HG03060 (cell line): ENCODE measurements around the gene TRUB2.
"Not testable (repeated sequence)": the region's sequence is repeated elsewhere in the genome, so short reads cannot be mapped to it uniquely, and the experiment has no call there.

Experiments used
- ATAC-seq: cut with Tn5 transposase; IDR thresholded peaks from one replicate; pipeline ENCODE4 v1.9.1; 2021; ENCODE audit warnings: low read depth, moderate number of reproducible peaks; ENCODE audit not compliant: unreplicated experiment

The TRUB2 gene

GRCh38 chr9:128341435-128341849 lies 19.2 kb upstream of the TRUB2 start:
- ATAC-seq = no peak

GRCh38 chr9:128340691-128341434 lies 18.6 kb upstream of the TRUB2 start:
- ATAC-seq = no peak

GRCh38 chr9:128339761-128340690 lies 17.8 kb upstream of the TRUB2 start, which contains the start of gene SLC27A4:
TSS of gene SLC27A4 (plus strand) at chr9:128340527. CDS start at chr9:128343133, 2,606 bp downstream.
- ATAC-seq = no peak

GRCh38 chr9:128338852-128339614 lies 16.8 kb upstream of the TRUB2 start:
- not testable (repeated sequence) for ATAC-seq

GRCh38 chr9:128337936-128338335 lies 15.7 kb upstream of the TRUB2 start:
- ATAC-seq = no peak

- ATAC-seq = no peak
Observed at GRCh38 chr9:128335914-128336313, 13.7 kb upstream of the TRUB2 start.

- no peak for ATAC-seq
Observed at GRCh38 chr9:128335161-128335560, 12.9 kb upstream of the TRUB2 start.

GRCh38 chr9:128333451-128333869 lies 11.2 kb upstream of the TRUB2 start:
- ATAC-seq = no peak

GRCh38 chr9:128325629-128326028 lies 3.4 kb upstream of the TRUB2 start:
- ATAC-seq = no peak

- no peak for ATAC-seq
Observed at GRCh38 chr9:128324401-128324800, 2.2 kb upstream of the TRUB2 start.

- ATAC-seq = no peak
Observed at GRCh38 chr9:128323791-128324190, 1.5 kb upstream of the TRUB2 start.

GRCh38 chr9:128323212-128323730 lies 1.0 kb upstream of the TRUB2 start:
- ATAC-seq = no peak

- peak; percentile 13 for ATAC-seq
Observed at GRCh38 chr9:128321879-128322403, 306 bp downstream of the TRUB2 start.

- ATAC-seq = no peak
Observed at GRCh38 chr9:128321343-128321742, 904 bp downstream of the TRUB2 start.

GRCh38 chr9:128317629-128318028 lies 4.6 kb downstream of the TRUB2 start:
- no peak for ATAC-seq

- ATAC-seq = no peak
Observed at GRCh38 chr9:128316421-128316820, 5.8 kb downstream of the TRUB2 start.

GRCh38 chr9:128314697-128315096 lies 7.5 kb downstream of the TRUB2 start:
- no peak for ATAC-seq

- ATAC-seq = no peak
Observed at GRCh38 chr9:128310461-128310860, 11.8 kb downstream of the TRUB2 start.

GRCh38 chr9:128309551-128309950 lies 12.7 kb downstream of the TRUB2 start:
- ATAC-seq = no peak

- no peak for ATAC-seq
Observed at GRCh38 chr9:128304971-128305288, 17.3 kb downstream of the TRUB2 start.
